Measurements from ENCODE around the gene LRRC74B.

The LRRC74B gene

DNA sequence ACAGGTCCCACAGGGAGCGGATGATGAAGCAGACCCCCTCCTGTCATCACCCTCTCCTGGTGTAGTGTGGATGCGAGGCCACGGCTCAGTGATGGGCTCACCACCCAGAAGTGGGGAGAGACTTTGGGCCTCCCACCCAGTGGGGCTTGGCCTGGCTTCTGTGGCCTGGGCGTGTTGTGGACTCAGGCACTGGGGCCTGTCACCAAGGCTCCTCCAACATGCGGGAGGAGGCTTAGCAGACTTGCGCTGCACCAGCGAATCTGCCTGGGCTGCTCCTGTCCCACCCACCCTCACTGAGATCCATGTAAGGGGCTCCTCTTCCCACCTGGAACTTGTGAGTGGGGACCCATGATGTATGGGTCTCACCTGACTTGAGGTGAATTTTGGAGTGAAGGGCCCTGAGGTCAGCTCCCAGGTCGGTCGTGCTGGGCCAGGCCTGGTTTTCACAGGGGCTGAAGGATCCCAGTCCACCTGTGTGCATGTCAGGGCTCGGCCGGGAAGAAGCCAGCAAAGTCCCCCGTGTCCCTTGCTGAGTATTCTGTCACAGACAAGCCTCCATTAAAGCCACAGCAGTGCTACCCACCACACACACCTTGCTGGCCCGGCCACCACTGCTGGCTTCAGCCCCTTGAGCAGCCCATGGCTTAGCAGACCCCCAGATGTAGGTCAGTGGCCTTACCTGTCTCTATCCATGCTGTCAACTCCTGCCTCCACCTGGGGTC, 48.0 kb upstream of the LRRC74B start:
- peaks cover 25% of the 10 kb centered on the region for H3K4me1 ChIP-seq (ENCODE audit: insufficient read depth, low read length, severe bottlenecking)
- no peak overlapping the region for H3K4me3 ChIP-seq (ENCODE audit: low read depth, low read length, poor library complexity, severe bottlenecking)
- peaks cover 28% of the 10 kb centered on the region; the same call in 1 of the 2 replicates for H3K36me3 ChIP-seq (ENCODE audit: insufficient read depth, low read length)
- TF ChIP-seq EZH2 (IDR thresholded peaks at IDR 0.05; ENCODE audit: borderline replicate concordance, low read length) = no peak
- TF ChIP-seq, protein P1, sequence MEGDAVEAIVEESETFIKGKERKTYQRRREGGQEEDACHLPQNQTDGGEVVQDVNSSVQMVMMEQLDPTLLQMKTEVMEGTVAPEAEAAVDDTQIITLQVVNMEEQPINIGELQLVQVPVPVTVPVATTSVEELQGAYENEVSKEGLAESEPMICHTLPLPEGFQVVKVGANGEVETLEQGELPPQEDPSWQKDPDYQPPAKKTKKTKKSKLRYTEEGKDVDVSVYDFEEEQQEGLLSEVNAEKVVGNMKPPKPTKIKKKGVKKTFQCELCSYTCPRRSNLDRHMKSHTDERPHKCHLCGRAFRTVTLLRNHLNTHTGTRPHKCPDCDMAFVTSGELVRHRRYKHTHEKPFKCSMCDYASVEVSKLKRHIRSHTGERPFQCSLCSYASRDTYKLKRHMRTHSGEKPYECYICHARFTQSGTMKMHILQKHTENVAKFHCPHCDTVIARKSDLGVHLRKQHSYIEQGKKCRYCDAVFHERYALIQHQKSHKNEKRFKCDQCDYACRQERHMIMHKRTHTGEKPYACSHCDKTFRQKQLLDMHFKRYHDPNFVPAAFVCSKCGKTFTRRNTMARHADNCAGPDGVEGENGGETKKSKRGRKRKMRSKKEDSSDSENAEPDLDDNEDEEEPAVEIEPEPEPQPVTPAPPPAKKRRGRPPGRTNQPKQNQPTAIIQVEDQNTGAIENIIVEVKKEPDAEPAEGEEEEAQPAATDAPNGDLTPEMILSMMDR (IDR thresholded peaks at IDR 0.05; ENCODE audit: low read length) = no peak
- no peak overlapping the region for H3K27ac ChIP-seq (ENCODE audit: low read depth, low read length, poor library complexity, severe bottlenecking)
- no peaks in the 10 kb centered on the region for H3F3A ChIP-seq (ENCODE audit: insufficient read depth, low read length)
- no peaks in the 10 kb centered on the region for H3K9me3 ChIP-seq (ENCODE audit: low read length)
- H3K9ac ChIP-seq (ENCODE audit: low read length) = no peak overlapping the region
- H2AFZ ChIP-seq (ENCODE audit: low read length) = no peak overlapping the region
- no peaks in the 10 kb centered on the region for H4K20me1 ChIP-seq (ENCODE audit: insufficient read depth, low read length)
- H3K27me3 ChIP-seq (ENCODE audit: insufficient read depth, low read length) = no peaks in the 10 kb centered on the region
- H3K9me2 ChIP-seq (ENCODE audit: low read depth, low read length) = no peaks in the 10 kb centered on the region
- H3K79me2 ChIP-seq (ENCODE audit: insufficient read depth, low read length) = peaks cover 7% of the 10 kb centered on the region; the same call in 1 of the 2 replicates
- no peak overlapping the region for H3K4me2 ChIP-seq (ENCODE audit: low read length)

DNA sequence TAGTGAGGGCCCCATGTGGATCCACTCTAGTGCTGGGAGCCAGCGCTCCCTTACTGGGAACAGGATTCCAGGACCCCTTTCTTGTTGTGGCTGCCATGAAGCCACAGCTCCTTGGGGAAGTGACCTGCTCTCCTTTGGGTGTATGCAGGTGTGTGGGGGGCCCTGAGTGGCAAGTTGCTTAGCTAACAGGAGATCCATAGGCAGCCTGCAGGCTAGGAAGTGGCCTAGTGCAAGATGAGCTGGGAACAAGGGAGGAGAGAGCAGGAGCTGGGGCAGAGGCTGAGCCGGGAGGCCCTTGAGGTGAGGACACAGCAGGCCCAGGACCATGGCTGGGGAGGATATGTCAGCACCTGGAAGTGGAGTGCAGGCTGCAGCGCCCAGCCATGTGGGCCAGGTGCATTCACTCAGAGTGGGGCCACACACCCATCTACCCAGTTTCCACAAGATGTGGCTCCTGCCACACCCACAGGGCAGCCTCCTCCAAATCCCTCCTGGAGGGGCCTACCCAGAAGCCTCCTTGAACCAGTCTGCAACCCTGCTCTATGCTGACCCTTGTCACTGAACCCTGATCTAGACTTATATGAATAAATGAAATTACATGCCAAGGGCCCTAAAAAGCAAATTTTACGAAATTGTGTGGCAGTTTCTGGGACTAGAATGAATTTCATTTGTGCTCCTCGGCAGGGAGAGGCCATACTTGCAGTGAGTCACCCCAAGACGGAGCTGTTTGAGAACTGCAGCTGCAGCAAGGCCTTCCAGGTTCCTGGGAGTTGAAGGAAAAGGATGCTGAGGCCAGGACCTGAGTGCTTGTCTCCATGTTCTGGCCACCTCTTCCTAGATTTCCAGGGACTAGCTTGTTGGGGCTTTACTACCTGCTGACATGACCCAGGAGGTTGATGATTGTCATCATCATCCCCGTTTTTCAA, 47.1 kb upstream of the LRRC74B start:
- Histone ChIP-seq H4K20me1 (ENCODE audit: insufficient read depth, low read length) (no peaks in the 10 kb centered on the region), H3K79me2 (ENCODE audit: insufficient read depth, low read length) (peaks cover 7% of the 10 kb centered on the region; the same call in 1 of the 2 replicates), H3K9me3 (ENCODE audit: low read length) (no peaks in the 10 kb centered on the region), H3K27ac (ENCODE audit: low read depth, low read length, poor library complexity, severe bottlenecking) (peak overlapping the region; percentile 1), H3K27me3 (ENCODE audit: insufficient read depth, low read length) (no peaks in the 10 kb centered on the region), H3K36me3 (ENCODE audit: insufficient read depth, low read length) (peaks cover 28% of the 10 kb centered on the region; the same call in 1 of the 2 replicates), H3K4me2 (ENCODE audit: low read length) (no peak overlapping the region), H3F3A (ENCODE audit: insufficient read depth, low read length) (no peaks in the 10 kb centered on the region), H3K4me1 (ENCODE audit: insufficient read depth, low read length, severe bottlenecking) (peaks cover 34% of the 10 kb centered on the region), H2AFZ (ENCODE audit: low read length) (no peak overlapping the region), H3K9me2 (ENCODE audit: low read depth, low read length) (no peaks in the 10 kb centered on the region), H3K4me3 (ENCODE audit: low read depth, low read length, poor library complexity, severe bottlenecking) (no peak overlapping the region), H3K9ac (ENCODE audit: low read length) (no peak overlapping the region)
- TF ChIP-seq, protein P1 (IDR thresholded peaks at IDR 0.05; ENCODE audit: low read length) = no peak
- TF ChIP-seq EZH2 (IDR thresholded peaks at IDR 0.05; ENCODE audit: borderline replicate concordance, low read length) = no peak

DNA sequence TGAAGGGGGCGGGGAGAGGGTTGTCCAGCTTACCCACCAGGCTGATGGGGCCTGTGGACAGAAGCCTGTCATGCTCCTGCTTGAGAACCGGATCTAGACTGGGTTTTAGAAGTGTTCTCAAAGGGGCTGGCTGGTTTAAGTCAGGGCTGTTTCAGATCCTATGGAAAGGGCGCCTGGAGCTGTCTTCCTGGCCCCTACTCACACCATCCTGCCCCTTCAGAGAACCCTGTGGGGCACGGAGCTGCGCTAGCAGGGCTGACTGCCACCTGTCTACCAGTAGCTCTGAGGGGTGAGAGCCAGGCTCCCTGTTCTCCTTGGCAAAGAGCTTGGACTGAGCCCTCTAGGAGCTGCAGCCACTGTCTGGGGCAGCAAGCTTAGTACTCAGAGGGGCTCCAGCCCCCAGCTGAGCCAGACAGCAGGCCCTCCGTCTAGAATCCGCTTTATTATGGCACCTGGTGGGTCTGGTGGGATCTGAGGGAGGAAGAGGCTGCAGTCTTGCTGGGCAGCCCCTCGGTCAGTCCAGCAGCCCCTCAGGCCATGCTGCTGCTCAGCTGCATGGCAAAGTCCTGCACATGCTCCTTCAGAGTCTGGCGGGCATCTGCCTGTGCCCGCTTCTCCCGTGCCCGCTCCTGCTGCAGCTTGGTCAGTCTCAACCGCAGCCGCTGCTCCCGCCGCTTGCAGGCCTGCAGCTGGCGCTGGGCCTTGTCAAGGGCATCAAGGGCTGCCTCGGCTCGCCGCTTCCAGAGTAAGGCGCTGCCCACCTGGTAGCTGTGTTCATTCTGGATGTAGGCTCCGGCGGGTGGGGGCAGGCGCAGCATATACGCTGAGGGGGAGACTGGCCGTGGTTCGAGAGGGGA, 46.2 kb upstream of the LRRC74B start:
- Histone ChIP-seq H4K20me1 (ENCODE audit: insufficient read depth, low read length) (no peaks in the 10 kb centered on the region), H3K79me2 (ENCODE audit: insufficient read depth, low read length) (peaks cover 7% of the 10 kb centered on the region; the same call in 1 of the 2 replicates), H3K9ac (ENCODE audit: low read length) (peak overlapping the region; percentile 97; the same call in 1 of the 2 replicates), H3K4me3 (ENCODE audit: low read depth, low read length, poor library complexity, severe bottlenecking) (peak overlapping the region; percentile 85), H3F3A (ENCODE audit: insufficient read depth, low read length) (no peaks in the 10 kb centered on the region), H3K27me3 (ENCODE audit: insufficient read depth, low read length) (no peaks in the 10 kb centered on the region), H3K4me2 (ENCODE audit: low read length) (peak overlapping the region; percentile 98), H3K27ac (ENCODE audit: low read depth, low read length, poor library complexity, severe bottlenecking) (peak overlapping the region; percentile 95), H3K9me3 (ENCODE audit: low read length) (no peaks in the 10 kb centered on the region), H2AFZ (ENCODE audit: low read length) (no peak overlapping the region), H3K4me1 (ENCODE audit: insufficient read depth, low read length, severe bottlenecking) (peaks cover 36% of the 10 kb centered on the region), H3K36me3 (ENCODE audit: insufficient read depth, low read length) (peaks cover 28% of the 10 kb centered on the region; the same call in 1 of the 2 replicates), H3K9me2 (ENCODE audit: low read depth, low read length) (no peaks in the 10 kb centered on the region)
- TF ChIP-seq, protein P1 (IDR thresholded peaks at IDR 0.05; ENCODE audit: low read length) = no peak
